GM21576 (cell line): ENCODE data around the gene ANAPC7.
"Not testable (repeated sequence)": the region's sequence is repeated elsewhere in the genome, so short reads cannot be mapped to it uniquely, and the experiment has no call there.

Experiments
- ATAC-seq: cut with Tn5 transposase; IDR thresholded peaks from one replicate; pipeline ENCODE4 v1.9.1; 2021; ENCODE audit warnings: mild to moderate bottlenecking, moderate library complexity; ENCODE audit not compliant: unreplicated experiment

Gene ANAPC7

DNA sequence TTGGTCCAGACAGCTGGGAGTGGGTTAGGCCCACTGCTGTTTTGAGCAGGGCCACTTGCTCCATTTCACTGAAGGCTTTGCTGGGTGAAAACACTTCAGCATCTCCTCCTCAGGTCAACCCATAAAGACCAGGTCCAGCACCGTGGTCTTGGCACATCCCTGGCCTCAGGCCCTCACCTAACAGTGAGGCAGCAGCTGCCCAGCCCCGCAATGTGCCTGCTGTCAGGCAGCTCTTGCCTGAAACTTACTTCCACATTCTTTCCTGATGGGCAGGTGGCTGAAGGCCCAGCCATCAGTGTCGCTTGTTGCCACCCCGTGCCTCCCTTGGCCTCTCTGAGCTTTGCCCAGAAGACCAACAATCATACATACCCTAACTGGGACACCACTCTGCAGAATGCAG lies 54.4 kb downstream of the ANAPC7 start:
- no peak for ATAC-seq

DNA sequence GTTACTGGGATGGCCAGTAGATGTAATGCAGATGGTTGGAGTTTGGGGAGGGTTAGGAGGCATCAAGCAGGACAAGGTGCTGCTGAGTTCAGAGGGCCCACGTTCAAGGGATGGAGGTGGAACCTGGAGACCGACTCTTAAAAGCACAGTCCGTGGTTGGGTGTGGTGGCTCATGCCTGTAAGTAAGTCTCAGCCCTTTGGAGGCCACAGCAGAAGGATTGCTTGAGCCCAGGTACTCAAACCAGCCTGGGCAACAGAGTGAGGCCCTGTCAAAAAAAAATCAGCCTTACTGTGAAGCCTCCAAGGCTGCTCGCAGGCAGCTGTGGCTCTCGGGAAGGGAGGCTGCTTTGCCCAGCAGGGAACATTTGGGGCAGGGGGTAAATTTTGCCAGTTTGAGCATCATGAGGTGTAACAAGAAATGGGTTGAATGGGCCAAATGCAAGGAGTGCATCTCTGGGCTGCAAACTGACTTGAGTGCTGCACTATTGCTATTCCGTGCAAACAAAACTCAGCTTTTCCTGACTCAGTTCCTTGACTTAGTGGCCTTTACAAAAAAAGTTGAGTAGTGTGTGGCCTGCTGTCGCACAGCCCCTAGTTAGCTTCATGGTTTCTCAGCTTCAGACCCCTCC lies 55.0 kb downstream of the ANAPC7 start:
- no peak for ATAC-seq

DNA sequence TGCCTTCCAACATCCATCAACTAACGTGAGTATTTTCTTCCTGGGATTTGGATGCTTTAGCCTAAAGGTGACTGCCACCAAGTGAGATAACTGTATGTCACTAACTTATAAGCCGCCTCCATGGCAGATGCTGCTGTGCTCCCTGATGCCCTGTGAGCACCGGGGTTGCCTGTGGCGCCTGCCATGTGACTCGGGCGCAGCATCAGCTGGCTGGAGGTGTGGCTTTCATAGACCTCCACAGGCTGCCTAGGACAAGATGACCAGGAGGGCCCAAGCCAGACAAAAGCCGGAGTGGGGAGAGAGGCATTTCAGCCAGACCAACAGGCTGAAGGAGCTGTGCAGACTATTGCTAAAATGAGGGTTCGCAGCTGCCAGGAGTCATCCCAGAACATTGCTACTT lies 55.7 kb downstream of the ANAPC7 start:
- no peak for ATAC-seq

DNA sequence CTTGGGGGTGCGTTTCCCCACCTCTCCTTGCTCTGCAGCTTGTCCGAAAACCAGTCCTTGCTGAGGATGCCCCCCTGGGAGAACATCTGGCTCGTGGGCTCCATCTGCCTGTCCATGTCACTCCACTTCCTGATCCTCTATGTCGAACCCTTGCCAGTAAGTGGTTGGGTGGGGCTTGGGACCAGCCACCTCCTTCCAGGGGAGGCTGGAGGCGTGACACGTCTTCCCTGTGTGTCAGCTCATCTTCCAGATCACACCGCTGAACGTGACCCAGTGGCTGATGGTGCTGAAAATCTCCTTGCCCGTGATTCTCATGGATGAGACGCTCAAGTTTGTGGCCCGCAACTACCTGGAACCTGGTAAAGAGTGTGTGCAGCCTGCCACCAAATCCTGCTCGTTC lies 57.5 kb downstream of the ANAPC7 start:
- no peak for ATAC-seq

DNA sequence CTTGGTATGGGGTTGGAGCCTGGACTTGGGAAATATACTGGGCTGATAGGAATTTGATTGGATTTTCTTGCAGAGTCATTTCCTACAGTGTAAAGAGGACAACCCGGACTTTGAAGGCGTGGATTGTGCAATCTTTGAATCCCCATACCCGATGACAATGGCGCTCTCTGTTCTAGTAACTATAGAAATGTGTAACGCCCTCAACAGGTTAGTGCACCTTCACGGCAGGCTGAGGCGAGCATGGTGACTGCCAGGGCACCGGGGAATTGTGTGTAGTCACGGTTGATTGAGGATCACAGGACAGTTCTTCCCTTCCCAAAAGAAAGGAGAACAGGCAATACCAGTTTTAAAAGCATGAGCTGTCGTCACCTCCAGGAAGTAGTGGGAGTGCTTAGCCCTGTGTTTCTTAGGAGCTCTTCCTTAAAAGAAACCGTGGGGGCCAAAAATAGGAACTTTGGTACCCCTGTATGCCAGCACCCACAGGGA lies 58.3 kb downstream of the ANAPC7 start:
- no peak for ATAC-seq

DNA sequence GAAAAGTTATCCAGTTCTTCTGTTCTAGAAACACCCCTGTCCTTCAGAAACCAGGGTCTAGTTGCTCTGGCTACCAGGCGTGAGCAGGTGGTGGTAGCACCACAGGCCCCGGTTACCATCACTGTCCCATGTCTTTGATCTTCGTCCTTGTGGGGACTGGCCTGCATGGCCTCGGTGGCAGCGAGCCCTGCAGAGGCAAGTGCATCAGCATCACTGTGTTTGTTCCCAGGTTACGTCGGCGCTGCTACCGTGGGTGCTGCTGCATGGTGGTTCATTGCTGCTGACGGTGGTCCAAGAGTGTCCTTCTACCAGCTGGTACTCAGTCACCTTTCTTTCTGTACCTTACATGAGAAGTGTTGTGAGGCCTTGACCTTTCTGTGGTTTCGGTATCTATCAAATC lies 58.9 kb downstream of the ANAPC7 start:
- no peak for ATAC-seq

DNA sequence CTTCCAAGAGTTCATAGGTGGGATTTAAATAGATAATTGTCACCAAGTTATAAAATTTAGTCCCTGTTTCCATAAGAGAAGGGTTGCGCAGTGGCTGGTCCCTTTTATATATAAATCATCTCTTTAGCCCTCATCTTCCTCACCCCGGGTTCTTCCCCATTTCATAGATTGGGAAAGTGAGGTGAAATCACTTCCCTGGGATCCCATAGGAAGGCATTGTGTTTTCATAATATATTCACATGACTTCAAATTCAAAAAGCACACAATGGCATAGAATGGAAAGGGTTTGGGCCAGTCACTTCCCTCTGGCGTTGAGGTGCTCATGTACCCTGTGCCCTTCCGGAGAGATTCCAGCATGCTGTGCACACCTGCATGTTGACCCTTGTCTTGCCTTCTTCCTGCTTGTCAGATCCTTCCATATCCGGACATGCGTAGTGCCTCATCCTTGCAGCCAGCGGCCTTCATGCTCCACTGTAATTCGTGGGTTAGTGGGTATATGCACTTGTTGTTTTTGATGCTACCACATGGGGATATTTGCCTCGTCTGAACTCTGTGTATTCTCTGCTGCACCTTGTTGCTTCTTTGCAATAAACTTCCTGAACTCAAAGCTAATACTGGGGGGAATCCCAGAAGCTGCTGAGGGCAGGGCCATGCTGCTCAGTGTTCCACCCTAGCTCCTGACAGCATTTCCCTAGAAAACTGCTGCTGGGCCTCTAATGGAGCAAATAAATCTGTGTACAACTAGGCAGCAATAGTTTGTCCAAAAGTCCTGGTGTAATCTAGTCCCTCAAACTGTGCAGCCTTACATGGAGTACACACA lies 59.6 kb downstream of the ANAPC7 start:
- ATAC-seq = no peak

DNA sequence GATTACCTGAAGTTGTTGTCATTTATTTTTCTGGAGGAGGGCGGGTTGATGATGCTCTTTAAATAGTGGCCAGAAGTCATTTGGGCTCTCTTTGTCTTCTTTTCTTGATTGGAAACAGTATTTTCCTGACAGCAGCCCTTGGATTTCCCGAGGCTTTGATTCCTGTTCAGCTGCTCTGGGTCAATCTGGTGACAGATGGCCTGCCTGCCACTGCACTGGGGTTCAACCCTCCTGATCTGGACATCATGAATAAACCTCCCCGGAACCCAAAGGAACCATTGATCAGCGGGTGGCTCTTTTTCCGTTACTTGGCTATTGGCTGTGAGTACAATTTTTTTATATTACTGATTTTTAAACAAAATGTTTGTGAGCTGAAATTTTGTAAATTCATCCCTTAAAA lies 60.4 kb downstream of the ANAPC7 start:
- no peak for ATAC-seq

DNA sequence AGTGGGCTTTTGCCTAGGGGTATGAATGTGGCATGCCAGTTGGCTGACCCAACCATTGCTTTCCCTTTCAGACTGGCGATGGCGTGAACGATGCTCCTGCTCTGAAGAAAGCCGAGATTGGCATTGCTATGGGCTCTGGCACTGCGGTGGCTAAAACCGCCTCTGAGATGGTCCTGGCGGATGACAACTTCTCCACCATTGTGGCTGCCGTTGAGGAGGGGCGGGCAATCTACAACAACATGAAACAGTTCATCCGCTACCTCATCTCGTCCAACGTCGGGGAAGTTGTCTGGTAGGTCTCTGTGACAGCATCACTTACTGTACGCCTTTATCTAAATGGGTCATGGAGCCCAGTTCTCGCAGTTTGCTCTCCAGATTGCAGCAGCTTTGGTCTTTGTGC lies 61.4 kb downstream of the ANAPC7 start:
- no peak for ATAC-seq

DNA sequence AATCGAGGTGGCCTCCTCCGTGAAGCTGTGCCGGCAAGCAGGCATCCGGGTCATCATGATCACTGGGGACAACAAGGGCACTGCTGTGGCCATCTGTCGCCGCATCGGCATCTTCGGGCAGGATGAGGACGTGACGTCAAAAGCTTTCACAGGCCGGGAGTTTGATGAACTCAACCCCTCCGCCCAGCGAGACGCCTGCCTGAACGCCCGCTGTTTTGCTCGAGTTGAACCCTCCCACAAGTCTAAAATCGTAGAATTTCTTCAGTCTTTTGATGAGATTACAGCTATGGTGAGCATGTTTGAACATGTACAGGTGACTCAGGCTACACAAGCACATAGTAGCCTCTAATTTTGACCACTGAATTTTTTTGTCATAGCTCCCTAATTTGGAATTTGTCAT lies 62.8 kb downstream of the ANAPC7 start:
- no peak for ATAC-seq

DNA sequence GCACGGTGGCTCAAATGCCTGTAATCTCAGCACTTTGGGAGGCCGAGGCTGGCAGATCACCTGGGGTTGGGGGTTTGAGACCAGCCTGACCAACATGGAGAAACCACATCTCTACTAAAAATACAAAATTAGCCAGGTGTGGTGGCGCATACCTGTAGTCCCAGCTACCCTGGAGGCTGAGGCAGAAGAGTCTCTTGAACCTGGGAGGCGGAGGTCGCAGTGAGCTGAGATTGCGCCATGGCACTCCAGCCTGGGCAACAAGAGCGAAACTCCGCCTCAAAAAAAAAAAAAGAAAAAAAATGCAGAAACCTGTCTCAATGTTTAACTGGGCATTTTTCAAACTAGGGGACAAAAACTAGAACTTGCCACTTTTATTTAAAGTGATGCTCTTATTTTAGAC lies 63.2 kb downstream of the ANAPC7 start:
- not testable (repeated sequence) for ATAC-seq

DNA sequence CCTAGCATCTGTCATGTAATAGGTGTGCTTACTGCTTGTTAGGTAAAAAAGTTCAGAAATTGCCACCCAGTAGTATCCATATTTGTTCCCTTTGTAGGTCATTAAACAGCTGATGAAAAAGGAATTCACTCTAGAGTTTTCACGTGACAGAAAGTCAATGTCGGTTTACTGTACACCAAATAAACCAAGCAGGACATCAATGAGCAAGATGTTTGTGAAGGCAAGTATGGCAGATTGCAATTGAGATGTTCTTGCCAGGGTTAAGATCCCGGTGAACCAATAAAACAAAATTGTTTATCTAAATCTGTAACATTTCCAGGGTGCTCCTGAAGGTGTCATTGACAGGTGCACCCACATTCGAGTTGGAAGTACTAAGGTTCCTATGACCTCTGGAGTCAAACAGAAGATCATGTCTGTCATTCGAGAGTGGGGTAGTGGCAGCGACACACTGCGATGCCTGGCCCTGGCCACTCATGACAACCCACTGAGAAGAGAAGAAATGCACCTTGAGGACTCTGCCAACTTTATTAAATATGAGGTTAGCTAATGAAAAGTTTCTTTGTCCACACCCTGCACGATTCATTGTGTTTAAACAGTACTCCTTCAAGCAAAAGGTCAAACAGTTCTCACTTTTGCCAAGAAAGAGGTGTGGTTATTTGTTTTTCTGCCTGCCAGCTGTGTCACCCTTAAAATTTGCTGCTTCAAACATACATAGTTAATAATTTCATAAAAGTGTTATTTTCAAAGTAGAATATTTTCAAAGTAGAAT lies 64.1 kb downstream of the ANAPC7 start:
- no peak for ATAC-seq

DNA sequence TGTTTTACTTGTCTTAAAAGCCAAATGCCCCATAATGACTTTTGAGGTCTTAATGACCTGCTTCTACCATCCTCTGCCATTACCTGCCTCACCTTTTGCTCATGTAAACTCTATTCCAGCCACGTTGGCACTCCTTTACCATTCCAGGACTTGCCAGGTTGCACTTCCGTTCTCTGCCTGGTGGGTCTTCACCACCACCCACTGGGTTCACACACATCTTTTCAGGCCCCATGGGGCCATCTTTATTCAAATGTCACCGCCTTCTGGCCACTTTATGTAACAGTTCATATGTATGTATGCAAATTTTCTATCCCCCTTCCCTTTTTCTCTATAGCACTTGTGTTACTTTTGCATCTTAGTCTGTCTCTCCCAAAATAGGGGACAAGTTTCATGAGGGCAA lies 64.8 kb downstream of the ANAPC7 start:
- no peak for ATAC-seq

DNA sequence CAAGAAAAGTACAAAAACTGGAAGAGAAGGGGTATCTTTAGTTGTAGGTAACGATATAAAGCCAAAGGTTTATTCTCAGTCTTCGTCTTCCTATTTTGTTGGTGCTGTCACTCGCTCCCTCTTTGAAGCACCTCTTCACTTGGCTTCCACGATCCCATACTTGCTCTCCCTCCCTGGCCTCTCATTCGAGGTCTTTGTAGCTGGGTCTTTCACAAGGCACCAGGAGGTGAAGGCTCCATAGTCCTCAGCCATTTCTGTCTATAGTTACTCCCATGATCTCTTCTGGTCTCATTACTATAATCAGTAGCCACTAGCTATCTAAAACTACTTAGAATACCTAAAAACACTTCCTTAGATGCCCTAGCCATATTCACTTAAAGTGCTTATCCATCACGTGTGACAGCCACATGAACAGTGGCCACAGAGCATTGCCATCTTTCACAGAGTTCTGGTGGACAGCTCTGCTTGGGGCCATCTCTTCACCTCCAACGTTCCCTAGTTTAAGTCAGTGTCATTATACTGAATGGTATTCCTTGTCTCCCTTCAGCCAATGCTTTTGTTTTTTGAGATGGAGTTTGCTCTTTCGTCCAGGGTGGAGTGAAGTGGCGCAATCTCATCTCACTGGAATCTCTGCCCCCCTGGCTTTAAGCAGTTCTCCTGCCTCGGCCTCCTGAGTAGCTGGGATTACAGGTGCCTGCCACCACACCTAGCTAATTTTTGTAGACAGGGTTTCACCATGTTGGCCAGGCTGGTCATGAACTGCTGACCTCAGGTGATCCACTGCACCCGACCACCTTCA lies 65.4 kb downstream of the ANAPC7 start:
- no peak for ATAC-seq

DNA sequence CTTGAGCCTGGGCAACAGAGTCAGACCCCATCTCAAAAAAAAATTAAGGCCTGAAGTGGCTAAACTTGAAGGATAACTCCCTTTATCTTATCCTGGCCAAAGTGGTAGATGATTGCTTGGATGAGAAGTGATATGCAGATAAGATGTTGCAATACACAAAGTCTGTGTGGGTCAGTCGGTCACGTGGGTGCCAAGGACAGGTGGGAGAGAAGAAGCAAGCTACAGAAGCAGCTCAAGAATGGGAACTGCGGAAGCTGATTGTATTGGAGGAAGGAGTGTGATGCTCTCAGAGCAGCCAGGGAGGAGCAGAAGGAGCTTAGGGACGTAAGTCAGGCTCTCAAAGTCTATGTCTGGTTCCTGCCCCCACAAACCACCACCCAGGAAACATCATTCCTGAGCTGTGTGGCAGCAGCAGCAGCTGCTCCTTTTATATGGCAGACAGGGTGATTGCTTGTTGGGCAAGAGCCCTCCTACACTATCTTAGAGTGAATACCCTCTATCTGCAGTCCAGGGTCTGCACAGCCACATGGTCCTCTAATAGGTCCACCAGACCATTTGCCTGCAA lies 67.9 kb downstream of the ANAPC7 start:
- no peak for ATAC-seq

DNA sequence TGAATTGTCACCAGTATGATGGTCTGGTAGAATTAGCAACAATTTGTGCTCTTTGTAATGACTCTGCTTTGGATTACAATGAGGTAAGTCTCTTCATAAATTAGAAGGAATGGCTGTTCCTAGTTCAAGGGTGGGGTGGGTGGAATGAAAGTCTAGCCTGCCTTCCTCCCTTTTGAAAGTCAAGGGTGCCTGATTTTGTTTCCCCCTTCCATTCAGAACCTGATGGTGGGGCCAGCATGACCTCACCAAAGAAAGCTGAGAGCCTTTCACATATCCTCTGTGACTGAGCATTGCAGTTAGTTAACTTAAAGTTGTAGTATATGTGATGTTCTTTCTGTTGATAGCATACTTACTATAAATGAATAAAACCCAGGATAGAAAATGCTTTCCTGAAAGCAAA lies 70.3 kb downstream of the ANAPC7 start:
- ATAC-seq = no peak

DNA sequence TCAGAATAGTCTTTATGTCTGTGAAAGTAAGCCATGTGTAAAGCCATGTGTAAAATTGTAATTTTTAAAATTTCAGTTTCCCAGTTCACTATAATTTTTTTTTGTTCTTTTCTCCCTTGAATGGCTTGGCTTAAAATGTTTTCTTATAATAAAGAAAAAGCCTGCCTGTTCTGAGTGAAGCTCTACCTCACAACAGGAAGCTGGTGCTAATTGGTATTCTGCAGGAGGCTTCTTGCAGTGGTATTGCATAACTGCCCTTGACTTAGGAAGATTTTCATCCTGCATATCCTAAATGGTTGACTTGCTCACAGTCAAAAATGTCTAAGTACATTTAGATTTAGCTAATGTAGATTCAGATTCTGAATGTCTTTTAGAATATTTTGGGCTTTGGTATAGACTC lies 73.0 kb downstream of the ANAPC7 start:
- ATAC-seq = no peak

DNA sequence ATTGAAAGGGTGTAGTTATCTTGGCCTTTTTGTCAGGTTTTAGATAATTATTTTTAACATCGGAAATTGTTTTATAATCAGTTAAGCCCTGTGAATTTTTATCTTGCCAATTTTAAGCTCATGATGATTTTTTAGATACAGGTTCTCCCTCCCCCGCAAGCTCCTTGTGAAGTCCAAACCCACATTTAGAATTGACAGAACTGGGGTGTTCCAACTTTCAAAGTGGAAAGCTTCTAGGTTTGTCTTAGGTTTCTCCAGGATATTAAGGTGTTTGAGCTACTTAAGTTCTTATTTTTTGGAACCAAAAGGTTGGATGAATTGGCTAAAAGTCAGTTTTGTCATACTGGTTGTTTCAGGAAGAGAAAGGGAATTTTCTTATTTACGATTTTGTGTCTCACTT lies 73.4 kb downstream of the ANAPC7 start:
- ATAC-seq = no peak

DNA sequence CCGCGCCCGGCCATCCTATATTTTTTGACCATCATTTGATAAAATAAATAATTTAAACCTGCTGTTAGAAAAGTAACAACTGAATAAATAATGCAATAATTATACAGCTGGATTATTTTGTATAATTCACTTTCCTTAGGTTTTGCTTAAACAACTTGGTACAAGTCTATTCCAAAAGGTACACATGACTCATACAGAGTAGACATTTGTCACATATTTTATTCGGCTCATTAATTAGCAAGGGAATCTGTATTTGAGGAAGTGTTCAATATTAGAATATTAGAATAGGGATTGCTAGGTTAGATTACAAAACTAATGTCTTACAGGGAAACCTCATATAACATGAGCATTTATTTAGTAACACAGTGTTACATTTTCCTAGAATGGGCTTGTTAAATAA lies 73.8 kb downstream of the ANAPC7 start:
- no peak for ATAC-seq
